Activated CD8-positive, alpha-beta memory T cell treated with anti-CD3 and anti-CD28 coated beads for 4 hours (primary cell): ENCODE data around the gene TARBP2.

Experiments
- DNase-seq, 2 donors: peaks; one replicate each; pipeline ENCODE4 v3.0.0-alpha.2; 2020; ENCODE audit warnings: low read depth in 2 of 2

The TARBP2 gene

GRCh38 chr12:53495903-53496751 is 5.0 kb upstream of the TARBP2 start:
- DNase-seq = no peak

GRCh38 chr12:53496752-53497032 is 4.4 kb upstream of the TARBP2 start:
- DNase-seq = no peak

- DNase-seq = no peak
Measured at GRCh38 chr12:53497461-53497860, 3.6 kb upstream of the TARBP2 start.

GRCh38 chr12:53498235-53498630 is 2.9 kb upstream of the TARBP2 start:
- DNase-seq = no peak

- peak; percentile 21 to 26 for DNase-seq
Measured at GRCh38 chr12:53499266-53500141, 1.6 kb upstream of the TARBP2 start, which contains the start of gene MAP3K12. Gene MAP3K12 (minus strand): TSS chr12:53499458. CDS start chr12:53487391, 12,067 bp downstream.

- no peak for DNase-seq
Measured at GRCh38 chr12:53500142-53500775, 824 bp upstream of the TARBP2 start.

GRCh38 chr12:53501615-53502181 is 615 bp downstream of the TARBP2 start:
- no peak for DNase-seq

- DNase-seq = no peak
Measured at GRCh38 chr12:53502331-53502730, 1.2 kb downstream of the TARBP2 start.

GRCh38 chr12:53502983-53503728 is 2.1 kb downstream of the TARBP2 start:
- DNase-seq = no peak

GRCh38 chr12:53504004-53504920 is 3.2 kb downstream of the TARBP2 start:
- no peak for DNase-seq

GRCh38 chr12:53505086-53505485 is 4.0 kb downstream of the TARBP2 start:
- DNase-seq = no peak

- DNase-seq = no peak
Measured at GRCh38 chr12:53505555-53506449, 4.7 kb downstream of the TARBP2 start.

- DNase-seq = no peak
Measured at GRCh38 chr12:53506450-53506785, 5.3 kb downstream of the TARBP2 start.

- no peak for DNase-seq
Measured at GRCh38 chr12:53506881-53507602, 6.0 kb downstream of the TARBP2 start, which contains the start of gene NPFF. Gene NPFF (minus strand): TSS chr12:53507484. CDS start chr12:53507474, 10 bp downstream.

GRCh38 chr12:53507603-53507885 is 6.5 kb downstream of the TARBP2 start:
- no peak for DNase-seq

GRCh38 chr12:53508534-53509170 is 7.6 kb downstream of the TARBP2 start:
- DNase-seq = peak; percentile 63 to 66

GRCh38 chr12:53510181-53510812 is 9.2 kb downstream of the TARBP2 start:
- no peak for DNase-seq
